Measurements from ENCODE around the gene ARVCF.

Gene ARVCF

DNA sequence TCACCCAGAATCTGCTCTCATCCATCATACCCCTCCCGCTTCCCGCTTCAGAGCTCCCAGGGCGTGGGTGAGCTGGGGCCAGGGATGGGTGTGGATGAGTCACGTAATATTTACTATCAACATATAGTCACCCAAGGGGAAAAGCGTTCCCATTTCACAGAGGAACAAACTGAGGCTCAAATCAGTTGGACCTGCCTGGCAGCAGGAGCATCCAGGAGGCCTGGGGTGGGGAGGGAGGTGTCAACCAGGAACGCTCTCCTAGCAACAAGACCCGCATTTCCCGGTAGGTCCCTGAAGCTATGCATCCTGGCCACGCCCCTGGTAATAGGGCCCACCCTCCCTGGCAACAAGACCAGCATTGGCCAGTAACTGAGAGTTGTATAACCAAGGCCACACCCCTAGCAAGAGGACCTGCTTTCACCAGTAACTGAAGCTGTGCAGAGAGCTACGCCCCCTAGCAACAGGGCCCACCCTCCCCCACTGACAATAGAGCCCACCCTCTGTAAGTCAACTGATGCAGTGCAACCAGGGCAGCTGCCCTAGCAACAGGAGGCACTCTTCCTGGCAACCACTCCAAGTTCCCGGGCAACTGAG, 42.3 kb downstream of the ARVCF start:
- DNase-seq (ENCODE audit: low read depth, low spot score): no peak

DNA sequence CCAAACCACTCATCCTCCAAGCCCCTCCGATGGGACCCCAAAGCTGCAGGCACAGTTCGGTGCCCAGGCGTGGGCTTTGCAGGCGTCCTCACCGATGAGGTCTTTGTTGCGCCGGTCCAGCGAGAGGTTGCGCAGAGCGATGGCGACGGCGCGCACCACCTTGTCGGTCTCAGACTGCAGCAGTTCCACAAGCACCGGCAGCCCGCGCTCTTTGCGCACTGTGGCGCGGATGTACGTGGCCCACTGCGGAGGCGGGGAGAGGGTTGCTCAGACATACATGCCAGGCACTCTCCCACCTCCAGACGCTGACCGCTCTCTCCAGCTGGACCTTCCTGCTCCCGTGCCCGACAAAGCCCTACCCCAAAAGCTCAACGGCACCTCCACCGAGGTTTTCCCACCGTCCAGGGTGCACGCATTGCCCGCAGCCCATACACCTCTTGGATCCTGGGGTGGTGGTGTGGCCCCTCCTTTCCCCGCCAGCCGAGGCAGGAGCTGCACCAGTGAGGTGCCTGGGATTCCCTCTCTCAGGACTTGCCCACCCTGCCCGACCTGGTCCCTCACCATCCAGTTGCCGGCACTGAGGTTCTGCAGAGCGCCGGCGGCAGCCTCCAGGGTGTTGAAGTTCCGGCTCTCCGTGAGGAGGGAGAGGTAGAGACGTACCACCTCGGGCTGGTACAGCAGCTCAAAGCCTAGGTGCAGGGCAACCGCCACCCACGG, 42.9 kb downstream of the ARVCF start:
- DNase-seq (ENCODE audit: low read depth, low spot score): no peak

DNA sequence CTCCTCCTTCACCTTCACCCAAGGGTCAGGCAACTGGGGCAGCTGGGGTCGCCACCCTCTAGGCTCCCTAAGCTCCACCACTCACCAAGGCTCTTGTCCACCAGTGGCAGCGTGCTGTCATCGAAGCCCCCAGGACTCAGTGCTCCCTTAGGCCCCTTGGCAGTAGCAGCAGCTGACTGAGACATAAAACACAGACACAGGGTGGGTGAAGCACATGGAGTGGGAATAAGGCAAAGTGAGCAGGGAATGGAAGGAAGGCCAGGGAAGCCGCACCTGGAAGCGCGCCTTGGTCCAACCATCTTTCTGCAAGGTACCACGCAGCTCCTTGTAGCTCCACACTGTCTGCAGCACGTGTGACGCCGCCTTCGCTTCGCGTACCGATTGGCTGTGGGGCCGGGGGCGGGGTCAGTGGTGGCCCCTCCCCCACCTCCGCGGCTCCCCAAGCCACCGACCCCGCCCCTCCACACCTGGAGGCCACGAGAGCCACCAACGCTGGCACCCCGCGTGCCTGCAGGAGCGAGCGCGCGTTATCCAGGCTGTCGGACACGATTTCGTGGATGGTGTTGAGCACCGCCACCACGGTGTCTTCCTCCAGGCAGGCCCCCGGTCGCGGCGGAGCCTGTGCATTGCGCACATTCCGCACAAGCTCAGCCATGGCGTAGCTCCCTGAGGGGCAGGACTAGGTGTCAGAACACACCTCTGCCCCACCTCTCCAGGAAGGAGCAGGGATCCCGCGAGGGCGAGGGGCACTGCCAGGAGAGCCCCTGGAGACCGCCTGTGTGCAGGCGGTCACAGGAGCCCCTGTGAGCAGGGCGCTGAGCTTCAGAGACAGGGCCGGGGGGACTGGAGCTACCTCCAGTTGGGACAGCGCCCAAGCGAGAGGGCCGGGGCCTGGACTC, 43.7 kb downstream of the ARVCF start:
- no peak for DNase-seq (ENCODE audit: low read depth, low spot score)

DNA sequence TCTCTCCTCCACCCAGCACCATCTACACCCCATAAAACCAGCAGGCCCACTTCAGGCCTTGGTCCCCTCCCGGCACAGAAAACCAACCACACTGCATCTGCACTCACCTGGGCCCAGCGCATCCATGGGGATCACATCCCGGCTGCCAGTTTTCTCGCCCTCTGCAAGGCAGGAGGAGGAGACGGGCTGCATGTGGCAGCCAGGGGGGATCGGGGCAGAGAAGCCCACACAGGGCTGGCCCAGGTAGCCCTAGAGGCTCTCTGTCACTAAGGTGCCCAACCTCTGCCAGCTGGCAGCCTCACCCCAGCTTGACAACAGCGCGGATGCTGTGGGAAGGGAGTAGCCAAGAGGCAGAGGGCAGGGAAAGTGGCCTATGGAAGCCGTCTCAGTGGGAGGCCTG, 44.4 kb downstream of the ARVCF start:
- no peak for DNase-seq (ENCODE audit: low read depth, low spot score)

DNA sequence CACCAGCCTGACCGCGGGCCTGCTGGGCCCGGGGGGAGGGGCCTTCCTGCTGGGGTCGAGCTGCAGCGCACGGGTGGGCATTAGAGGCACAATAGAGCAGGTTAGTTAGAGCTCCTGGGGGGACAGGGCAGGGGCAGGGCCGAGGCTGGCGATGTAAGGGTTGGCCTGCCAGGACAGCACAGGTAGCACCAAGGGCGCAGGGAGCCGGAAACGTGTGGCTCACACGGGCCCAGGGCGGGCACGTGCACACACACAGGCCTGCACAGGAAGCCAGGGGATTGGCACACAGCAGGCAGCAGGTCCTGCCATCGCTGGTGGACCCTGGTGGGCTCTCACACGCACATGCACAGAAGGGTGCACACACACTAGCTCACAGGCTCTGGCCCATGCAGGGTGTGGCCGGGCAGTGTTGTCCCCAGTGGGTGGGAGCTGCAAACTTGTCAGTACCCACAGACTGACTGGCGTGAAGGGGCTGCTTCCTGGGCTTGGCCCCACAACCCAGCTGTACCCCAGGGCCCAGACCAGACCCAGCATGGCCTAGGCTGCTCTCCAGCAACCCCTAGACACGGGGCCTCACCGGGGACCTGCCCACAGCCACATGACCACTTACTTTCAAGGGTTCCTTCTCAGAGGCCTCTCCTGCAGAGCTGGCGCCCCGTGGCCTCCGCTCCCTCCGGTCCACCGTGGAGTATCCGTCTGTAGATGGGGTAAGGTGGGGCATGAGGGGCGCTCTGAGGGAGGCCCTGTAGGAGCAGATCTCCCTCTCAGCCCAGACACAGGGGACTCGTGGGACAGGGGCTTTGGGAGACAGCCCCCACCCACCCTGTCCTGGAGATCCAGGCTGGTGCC, 45.1 kb downstream of the ARVCF start:
- no peak for DNase-seq (ENCODE audit: low read depth, low spot score)

DNA sequence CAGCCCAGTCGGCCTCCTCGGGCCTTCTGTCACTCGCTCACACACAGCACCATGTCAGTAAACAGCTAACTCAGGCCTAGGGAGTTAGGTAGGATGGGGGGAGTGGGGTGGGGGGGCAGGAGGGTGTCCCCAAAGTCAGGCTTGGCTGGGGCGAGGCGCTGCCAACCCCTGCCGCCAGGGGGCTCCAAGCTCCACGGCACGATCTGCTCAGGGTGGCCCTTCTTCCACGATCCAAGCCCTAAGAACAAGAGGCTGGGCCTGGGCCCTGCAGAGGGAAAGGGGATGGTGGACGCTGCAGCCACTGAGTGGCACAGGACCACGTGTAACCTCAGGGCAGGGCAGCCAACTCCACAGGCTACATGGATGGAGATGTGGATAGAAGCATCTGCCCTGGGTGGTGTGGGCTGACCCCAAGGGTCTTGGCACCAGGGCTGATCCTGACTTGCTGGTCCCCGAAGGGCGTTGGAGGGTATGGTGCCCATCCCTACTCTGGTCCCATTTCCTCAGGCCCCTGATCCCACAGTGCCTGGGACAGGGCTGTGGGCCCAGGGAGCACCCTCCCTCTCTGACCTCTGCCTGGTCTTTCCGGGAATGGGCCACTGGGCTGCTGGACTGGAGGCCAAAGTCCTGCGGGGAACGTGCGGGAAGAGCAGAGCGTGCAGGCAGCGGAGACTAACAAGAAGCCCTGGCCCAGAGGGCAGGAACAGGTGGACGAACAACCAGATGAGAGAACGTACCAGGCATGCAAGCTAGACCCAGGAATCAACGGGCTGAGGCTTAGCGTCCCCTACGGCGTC, 45.9 kb downstream of the ARVCF start:
- no peak for DNase-seq (ENCODE audit: low read depth, low spot score)

DNA sequence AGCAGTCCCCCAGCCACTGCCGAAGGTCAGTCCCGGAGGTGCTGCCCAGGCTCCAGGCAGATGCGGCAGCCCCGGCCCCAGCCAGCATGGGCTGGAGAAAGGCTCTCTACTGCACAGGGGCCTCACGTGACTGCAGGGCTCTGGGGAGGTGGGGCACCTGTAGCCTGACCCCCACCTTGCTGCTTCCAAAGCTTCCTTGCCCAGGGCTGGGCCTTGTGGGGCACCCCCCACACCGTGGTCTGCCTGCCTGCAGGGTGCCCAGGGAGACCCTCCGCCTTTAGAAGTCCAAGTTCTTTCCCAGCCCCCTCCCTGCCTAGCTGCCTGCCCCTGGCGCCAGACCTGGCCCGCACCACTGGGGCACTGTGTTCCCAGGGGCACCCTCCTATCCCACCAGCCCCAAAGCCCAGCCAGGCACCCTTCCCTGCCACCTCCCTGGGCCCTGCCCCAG, 46.6 kb downstream of the ARVCF start:
- no peak for DNase-seq (ENCODE audit: low read depth, low spot score)

DNA sequence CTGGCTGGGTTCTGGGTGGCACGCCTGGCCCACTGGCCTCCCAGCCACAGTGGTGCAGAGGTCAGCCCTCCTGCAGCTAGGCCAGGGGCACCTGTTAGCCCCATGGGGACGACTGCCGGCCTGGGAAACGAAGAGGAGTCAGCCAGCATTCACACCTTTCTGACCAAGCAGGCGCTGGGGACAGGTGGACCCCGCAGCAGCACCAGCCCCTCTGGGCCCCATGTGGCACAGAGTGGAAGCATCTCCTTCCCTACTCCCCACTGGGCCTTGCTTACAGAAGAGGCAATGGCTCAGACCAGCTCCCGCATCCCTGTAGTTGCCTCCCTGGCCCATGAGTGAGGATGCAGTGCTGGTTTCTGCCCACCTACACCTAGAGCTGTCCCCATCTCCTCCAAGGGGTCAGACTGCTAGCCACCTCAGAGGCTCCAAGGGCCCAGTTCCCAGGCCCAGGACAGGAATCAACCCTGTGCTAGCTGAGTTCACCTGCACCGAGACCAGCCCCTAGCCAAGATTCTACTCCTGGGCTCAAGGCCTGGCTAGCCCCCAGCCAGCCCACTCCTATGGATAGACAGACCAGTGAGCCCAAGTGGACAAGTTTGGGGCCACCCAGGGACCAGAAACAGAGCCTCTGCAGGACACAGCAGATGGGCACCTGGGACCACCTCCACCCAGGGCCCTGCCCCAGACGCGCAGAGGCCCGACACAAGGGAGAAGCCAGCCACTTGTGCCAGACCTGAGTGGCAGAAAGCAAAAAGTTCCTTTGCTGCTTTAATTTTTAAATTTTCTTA, 47.3 kb downstream of the ARVCF start:
- DNase-seq (ENCODE audit: low read depth, low spot score): no peak

DNA sequence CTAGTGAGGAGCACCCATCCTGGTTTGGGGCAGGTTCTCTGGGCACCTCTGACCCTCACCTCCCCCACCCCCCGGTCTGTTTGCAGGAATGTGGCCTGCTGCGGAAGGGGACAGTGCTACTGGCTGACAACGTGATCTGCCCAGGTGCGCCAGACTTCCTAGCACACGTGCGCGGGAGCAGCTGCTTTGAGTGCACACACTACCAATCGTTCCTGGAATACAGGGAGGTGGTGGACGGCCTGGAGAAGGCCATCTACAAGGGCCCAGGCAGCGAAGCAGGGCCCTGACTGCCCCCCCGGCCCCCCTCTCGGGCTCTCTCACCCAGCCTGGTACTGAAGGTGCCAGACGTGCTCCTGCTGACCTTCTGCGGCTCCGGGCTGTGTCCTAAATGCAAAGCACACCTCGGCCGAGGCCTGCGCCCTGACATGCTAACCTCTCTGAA, 48.2 kb downstream of the ARVCF start:
- no peak for DNase-seq (ENCODE audit: low read depth, low spot score)

DNA sequence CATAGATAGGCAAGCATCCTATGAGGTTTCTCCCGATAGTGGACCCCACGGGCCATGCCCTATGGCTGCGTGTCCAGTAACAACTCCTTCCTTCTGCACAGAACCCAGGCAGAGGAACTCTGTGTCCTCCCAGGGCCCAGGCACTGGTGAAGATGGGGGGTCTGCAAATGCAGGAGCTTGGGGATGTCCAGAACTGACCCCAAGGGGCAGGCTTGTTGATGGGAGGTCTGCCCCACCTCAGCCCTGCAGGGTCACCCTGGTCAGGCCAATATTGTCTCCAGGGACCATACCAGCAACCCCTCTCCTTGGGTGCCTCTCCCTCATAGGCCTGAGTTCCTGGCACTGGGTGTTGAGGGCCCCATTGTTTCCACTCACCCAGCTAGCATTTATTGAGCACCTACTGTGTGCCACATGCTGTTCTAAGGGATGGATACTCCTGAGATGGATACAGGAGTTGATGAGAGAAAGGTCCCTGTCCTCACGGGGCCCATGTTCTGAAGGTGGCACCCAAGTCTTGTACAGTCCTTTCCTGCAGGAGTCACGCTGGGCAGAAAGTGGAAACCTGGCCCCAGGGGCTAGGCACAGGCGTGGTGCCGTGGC, 48.7 kb downstream of the ARVCF start:
- no peak for DNase-seq (ENCODE audit: low read depth, low spot score)

DNA sequence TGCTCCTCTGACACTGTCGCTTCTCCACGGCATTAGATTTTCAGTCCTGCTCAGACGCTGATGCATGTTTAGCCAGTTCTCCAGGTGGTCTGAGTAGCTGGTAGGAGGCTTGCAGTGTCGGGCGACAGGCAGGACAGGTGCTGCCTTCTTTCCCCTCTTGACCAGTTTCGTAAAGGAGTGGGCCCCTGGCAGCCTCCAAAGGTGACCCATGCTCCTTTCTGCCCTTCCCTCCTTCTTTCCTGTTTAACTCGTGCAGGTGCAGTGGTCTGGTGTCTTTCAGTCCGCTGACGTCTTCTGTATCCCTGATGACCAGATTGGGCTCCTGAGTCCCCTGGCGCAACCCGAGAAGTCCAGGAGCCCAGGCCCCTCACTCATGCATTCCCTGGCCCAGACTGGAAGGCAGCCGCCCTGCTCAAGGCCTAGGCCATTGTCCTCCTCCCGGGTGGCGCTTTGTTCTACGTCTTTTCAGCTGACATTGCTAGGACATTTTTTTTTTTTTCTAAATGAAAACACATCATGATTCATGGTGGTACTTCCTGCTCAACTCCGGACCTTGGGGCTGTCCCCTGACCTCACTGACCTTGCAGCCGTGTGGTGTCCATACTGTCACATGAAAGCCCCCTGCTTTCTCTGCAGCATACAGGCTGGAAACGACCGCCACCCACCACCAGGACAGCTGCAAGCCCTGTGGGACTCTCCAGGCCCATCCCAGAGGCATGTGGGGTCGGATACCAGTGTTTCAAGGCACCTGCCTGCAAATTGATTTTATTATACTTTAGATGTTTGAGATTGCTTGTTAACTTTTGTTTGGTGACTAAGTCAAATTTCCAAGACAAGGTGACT, 49.5 kb downstream of the ARVCF start:
- no peak for DNase-seq (ENCODE audit: low read depth, low spot score)

DNA sequence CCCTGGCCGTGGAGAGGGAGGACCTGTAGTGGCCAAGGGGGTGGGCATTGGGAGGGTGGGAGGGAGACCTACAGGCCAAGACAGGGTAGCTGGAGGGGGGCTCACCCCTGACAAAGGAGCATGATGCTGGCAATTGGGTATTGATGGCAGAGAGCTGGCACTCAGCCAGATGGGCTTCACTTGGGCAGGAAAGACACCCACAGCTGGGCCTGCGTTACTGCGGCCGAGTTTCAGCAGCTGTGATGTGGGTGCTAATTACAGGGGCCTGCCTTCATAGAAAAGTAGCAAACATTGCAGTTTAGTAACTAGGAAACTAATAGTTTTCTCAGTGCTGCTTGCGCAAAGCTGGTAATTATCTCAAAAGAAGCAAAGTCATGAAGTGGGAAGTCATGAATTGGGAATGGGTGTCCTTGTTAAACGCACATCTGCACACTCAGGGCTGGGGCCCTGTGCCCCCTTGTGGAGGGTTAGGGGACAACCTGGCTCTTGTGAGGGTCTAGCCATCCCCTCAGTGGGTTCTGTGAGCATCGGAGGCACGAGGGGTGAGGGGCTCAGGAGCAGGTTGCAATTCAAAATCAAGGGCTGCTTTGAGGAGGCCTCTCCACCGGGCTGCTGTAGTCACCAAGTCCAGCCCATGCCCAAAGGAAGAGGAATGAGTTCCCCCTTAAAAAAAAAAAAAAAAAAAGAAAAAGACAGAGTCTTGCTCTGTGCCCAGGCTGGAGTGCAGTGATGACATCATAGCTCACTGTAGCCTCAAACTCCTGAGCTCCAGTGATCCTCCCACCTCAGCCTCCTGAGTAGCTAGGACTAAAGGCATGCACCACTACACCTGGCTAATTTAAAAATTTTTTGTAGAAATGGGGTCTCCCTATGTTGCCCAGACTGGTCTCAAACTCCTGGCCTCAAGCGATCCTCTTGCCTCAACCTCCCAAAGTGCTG, 50.6 kb downstream of the ARVCF start:
- DNase-seq (ENCODE audit: low read depth, low spot score): no peak

DNA sequence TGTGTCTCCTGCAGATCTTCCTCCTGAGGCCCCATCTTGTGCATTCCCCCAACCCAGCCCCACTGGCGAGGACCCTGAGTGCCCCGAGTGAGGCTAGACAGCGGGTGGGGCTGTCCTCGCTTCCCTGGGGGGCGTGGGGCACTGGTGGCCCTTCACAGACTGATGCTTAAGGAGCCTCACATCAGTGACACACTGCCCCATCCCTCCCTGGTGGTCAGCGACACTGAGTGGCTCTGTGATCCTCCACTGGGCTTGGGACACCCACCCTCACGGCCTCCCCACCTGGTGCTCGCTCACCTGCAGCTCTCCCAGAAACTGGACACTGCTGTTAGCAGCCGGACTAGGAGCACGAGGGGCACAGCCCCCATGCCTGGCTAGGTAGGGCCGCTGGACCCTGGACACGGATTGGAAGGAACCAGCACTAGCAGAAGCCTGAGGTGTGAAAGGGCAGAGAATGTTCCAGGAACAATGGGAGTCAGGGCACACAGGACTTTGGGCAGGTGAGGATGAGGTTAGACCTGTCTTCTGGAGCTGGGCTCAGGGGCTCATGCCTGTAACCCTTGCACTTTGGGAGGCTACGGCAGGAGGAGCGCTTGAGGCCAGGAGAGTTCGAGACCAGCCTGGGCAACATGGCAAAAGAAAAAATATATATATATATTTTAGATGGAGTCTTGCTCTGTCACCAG, 51.8 kb downstream of the ARVCF start:
- DNase-seq (ENCODE audit: low read depth, low spot score): no peak

DNA sequence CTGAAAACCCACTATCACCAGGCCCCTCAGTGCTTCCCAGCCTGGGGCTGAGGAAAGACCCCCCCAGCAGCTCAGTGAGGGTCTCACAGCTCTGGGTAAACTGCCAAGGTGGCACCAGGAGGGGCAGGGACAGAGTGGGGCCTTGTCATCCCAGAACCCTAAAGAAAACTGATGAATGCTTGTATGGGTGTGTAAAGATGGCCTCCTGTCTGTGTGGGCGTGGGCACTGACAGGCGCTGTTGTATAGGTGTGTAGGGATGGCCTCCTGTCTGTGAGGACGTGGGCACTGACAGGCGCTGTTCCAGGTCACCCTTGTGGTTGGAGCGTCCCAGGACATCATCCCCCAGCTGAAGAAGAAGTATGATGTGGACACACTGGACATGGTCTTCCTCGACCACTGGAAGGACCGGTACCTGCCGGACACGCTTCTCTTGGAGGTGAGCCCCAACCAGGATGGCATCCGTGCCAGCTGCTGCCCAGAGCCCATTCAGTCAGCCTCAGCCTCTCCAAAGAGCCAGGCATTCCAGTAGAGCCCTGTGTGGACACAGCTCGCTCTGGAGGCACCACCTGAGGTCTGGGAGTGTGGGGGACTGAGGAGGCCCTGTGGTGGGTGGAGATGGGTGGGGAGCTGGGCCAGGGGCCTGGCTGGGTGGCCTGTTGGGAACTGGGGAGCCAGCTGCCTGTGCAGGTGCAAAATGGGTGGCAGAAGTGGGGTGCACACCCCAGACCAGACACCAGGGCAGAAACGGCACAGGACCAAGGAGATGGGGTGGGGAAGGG, 52.6 kb downstream of the ARVCF start:
- DNase-seq (ENCODE audit: low read depth, low spot score): no peak

DNA sequence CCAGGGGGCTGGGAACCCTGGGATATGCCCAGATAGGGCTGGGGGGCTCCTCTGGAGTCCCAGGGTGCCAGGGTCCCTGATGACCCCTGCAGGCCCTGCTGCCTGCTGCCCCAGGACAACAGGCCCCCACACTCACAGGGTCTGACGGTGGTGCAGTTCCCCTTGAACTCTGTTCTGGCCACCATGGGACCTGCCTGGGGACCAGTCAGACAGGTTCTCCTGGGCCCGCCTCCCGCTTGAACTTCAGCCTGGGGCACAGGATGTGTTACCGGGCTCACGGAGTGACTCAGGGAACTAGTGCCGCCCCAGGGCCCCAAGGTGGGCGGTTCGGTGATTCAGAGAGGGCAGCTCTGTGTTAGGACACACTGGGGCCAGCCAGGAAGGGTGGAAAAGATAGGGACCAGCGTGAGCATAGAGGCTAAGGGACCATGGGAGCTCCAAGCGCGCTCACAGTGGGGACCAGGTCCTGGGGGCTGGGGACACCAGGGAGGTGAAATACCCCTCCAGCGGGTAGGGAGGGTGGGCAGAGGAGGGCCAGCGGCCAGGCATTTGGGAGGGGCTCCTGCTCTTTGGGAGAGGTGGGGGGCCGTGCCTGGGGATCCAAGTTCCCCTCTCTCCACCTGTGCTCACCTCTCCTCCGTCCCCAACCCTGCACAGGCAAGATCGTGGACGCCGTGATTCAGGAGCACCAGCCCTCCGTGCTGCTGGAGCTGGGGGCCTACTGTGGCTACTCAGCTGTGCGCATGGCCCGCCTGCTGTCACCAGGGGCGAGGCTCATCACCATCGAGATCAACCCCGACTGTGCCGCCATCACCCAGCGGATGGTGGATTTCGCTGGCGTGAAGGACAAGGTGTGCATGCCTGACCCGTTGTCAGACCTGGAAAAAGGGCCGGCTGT, 53.5 kb downstream of the ARVCF start:
- DNase-seq (ENCODE audit: low read depth, low spot score): no peak
